Daoy (cell line): ENCODE results near the gene JAKMIP1. TPM values are rescaled to one million over a fixed set of nuclear protein-coding genes. Genes with fewer than 3 reads are reported as not detected.

Source experiments
- DNase-seq: peaks from one replicate; pipeline ENCODE4 v3.0.0-alpha.2; 2015; ENCODE audit warnings: low read depth
- total RNA-seq: library from RNA; depleted of rRNA; stranded (reverse); fragments of >200 nt; shearing (Covaris generic); gene quantifications from 2 replicates; pipeline ENCODE4 v1.2.3, GENCODE V29; 2014

The JAKMIP1 gene
- total RNA-seq, 1 experiment from 2014 or later, result 0.40 TPM

DNA sequence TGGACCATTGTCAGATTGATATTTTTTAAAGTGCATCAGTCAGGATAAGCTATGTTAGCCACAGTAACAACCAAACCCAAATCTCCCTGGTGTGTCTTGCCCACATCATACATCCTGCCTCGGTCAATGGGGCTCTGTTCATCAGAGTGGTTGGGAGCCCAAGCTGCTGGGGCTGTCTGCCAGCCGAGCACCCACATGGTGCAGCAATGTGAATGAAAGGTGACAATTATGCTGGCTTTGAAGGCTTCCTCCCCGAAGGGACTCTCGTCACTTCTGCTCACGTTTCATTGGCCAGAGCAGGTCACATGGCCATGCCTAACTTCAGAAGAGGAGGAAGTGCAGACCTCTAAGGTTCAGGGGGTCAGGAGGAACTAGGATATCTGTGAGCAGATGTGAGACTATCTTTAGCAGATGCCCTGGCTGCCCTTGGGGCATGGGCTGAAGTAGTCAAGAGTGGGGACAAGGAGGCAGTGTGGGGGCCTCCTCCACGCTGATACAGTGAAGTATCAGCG is 1.3 kb upstream of the JAKMIP1 start:
- no peak for DNase-seq

DNA sequence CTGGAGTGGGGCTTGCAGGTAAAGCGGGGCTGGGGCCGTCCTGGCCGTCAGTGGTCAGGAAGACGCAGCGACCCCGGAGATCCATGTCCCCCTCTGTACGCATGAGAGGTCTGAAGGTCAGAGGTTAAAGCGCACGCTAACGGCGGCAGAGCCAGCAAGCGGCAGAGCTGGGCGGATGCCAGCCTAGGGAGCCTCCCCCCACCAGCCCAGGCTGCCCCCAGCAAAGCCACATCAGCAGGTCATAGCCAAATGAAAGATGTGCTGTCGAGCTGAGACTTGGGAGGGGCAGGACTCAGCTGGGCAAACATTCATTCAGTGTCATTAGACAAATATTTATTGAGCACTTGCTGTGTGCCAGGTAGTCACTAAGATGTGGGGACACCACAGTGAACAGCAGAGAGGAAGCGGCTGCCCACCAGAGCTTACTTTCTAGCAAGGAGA is 593 bp upstream of the JAKMIP1 start:
- DNase-seq, result peak; percentile 50

DNA sequence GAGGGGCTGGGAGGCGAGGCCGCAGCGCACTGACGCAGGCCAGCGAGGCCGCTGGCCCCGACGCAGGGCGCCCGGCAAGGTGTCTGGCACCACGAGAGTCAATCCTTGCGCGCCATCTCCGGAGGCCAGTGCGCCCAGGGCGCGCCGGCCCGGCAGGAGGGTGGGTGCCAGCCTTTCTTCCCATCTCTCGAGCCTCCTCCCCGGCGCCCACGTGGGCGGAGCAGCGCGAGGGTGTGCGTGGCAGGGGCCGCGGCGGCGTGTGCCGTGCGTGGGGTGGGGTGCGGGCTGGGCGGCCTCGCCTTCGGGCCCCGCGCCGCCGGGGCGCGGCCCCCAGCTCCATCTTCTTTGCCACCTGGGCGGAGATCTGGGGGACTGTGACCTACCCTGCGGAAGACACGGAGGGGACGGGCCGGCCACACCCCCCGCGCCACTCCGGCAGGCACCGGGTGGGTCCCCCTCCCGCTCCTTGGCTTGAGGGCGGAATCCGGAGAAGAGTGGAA is 877 bp downstream of the JAKMIP1 start:
- DNase-seq, result no peak

DNA sequence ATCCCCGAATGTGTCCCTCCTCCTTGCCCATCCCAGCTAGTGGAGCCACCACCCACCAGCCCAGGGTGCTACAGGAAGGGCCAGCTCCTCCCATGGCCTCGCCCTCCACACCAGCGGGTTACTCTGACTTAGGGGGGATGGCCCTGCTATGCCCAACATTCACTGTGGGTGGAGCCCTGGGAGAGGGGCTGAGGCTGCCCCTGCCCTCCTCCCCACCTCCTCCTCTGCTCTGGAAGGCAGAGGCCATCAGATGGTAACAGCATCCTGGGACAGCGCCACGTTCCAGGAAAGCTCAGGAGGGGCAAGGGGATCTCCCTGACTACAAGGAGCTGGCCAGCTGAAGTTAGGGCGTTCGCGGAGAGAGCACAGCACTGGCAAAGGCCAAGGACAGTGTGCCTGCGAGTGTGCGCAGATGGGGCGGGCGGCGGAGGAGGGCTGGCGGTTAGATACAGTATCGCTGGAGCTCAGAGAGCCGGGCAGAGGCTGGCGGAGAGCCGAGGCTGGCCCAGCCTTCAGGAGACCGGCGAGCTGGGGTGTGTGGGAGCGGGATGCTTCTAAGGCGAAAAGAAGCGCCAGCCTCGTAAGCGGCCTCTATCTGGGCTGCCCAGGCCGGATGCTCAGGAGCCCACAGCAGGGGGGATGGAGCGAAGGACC is 1.5 kb downstream of the JAKMIP1 start:
- peak; percentile 58 for DNase-seq

DNA sequence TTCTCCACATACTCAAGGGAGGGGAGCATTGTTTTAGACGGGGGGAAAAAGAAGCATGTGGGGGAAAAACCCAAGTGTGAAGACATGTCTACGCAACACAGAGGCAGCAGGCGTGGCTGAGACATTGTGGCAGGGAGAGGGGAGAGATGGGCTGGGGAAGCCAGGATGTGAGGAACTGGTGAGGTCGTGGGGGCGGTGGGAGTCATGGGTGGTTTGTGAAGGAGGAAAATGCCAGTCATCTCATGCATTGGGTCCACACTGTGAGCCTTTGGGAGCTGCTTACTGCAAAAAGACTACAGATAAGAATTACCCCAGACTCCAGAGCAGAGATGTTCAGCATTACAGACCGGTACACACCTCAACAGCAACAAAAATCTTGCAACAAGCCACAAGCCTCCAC is 2.1 kb downstream of the JAKMIP1 start:
- DNase-seq, result no peak

DNA sequence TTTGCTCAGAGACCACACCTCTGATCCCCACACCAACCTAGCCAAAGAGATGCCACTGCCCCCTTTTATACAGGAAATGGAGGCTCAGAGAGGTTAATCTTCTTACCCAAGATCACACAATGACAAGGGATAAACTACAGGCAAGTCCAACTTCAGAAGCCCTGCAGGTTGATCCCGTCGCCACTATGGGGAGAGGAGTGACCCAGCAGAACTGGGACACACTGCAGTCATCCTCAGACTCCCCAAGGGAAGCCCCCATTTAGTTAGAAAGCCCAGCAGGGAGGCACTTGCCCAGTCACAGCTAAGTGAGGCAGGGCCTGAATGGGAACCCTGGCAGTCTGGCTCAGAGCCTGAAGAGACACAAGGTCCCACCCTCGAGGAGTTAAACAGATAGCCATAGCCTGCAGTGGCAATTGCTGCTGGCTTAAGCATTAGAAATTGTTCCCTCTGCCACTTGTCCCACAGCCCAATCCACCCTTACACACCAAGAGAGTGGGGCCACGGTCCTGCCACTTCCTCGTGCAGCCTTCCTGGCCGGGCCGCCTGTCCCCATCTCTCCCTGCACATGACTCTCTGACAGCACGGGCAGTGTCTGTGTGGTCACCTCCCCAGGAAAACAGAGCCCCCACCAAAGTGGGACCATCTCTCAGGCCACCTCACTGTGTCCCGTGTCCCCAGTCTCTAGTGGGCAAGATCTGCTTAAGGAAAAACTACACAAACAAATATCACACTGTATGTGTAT is 2.7 kb downstream of the JAKMIP1 start:
- DNase-seq, result no peak

DNA sequence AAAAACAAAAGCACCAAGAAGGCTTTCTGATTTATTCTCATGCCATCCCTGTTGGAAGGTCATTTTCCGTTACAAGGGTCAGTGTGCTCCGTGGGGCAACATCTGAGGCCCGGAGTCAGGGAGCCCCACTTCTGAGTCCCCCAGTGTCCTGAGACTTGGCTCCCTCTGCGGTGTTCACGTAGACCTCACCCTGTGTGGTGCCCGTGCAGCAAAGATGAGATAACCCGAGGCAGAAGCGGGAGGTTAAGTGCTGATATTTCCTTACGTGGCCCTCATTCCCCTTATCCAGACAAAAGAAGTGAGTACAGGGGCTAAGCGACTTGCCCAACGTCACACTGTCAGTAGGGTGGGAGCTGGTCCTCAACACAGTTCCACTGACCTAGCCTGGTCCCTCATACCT is 3.5 kb downstream of the JAKMIP1 start:
- DNase-seq, result no peak

DNA sequence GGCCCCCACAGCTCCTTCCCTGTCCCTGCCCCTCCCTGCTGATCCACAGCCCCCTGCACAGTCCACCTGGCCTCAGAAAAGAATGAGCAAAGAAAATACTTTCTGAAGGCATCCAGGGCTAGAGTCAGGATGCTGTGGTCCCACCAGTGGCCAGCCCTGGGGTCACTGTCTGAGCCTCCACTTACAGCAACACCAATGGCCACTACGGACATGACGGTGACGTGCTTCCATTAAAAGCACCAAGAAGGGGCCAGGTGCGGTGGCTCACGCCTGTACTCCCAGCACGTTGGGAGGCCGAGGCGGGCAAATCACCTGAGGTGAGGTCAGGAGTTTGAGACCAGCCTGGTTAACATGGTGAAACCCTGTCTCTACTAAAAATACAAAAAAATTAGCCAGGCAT is 4.0 kb downstream of the JAKMIP1 start:
- DNase-seq, result no peak

DNA sequence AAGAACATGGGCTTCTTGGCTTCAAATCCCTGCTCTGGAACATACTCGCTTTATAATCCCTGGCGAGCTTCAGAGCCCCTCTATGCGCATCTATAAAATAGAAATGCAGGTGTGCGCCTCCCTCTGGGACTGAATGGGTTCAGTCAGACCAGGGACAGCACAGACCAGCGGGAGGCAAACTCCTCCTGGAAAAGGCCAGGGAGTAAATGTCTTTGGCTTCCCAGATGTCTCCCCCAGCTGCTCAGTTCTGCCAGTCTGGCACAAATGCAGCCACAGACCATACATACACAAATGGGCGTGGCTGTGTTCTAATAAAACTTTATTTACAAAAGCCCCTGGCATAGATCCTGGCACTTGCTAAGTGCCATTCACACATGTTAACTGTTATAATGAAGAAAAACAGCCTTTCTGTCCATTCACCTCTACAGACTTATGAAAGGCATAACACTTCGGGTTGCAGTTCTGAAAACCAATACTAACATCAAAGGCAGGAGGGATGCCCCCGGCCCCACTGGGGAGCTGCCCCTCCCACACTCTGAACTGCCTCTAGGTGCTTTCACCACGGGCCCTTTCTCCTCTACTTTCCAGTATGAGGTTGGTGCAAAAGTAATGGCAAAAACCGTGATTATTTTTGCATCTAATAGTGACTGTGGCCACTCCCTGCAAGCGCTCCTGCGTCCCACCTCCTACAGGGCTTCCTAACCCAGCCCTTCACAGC is 4.6 kb downstream of the JAKMIP1 start:
- DNase-seq, result no peak

DNA sequence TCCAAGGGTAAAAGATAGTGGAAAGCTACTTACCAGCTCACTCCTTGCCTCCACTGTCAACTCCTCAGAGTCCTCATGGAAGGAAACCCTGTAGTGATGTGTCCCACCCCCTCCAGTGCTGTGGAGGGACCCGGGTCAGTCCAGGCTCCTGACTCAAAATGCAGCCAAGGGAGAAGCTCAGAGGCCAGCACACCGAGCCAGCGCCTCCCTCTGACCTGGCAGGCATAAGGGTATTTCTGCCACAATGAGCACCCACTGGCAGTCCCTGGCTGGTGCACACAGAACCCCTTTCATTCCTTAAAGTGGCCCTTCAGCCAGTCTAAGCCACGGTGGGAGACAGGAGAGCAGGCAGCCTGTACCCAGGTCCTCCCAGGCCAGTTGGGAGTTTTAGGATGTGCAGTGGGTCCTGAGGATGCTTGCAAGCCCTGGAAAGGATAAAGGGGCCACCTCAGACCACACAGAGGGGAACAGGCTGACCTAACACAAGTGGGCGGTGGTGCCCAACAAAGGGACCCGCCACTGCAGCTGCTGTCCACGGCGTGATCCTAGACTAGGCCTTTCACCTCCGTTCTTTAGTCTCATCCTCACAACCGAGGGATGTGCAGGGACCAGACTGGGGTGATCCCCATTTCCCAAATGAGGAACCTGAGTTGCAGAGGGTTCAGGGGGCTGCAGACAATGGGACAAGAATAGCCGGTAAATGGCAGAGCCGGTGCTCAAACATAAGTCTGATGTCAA is 5.7 kb downstream of the JAKMIP1 start:
- DNase-seq, result no peak

DNA sequence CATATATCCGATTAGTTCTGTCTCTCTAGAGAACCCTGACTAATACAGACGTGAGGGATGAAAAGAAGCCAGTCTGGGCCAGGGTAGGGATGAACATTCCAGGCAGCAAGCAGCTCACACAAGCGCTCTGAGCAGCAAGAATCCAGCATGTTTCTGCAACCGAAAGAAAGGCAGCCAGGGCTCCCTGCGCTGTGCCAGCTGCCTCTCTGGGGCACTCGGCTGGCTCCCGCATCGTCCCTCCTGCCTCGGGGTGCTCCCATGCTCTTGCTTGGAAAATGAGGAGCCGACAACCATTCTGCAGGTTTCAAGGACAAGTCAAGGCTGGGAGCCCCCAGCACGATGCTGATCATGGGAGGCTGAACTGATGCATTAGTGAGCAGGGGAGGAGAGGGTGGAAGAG is 7.0 kb downstream of the JAKMIP1 start:
- no peak for DNase-seq

DNA sequence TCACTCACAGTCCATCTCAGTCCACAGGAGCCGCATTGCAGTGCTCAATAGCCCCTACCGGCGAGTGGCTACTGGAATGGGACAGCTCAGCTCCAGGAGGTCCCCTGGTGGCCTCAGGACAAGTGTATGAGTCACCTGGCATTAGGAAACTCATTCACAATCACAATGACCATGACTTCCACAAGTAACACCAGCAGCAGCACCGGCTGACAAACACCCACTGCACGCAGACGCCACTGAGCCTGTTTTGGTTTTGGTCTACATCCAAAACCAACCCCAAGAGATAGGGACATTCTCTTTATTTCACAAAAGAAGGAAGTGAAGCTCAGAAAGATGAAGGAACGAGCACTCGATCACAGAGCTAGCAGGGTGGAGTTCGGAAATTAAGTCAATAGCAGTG is 8.1 kb downstream of the JAKMIP1 start:
- DNase-seq, result peak; percentile 16

DNA sequence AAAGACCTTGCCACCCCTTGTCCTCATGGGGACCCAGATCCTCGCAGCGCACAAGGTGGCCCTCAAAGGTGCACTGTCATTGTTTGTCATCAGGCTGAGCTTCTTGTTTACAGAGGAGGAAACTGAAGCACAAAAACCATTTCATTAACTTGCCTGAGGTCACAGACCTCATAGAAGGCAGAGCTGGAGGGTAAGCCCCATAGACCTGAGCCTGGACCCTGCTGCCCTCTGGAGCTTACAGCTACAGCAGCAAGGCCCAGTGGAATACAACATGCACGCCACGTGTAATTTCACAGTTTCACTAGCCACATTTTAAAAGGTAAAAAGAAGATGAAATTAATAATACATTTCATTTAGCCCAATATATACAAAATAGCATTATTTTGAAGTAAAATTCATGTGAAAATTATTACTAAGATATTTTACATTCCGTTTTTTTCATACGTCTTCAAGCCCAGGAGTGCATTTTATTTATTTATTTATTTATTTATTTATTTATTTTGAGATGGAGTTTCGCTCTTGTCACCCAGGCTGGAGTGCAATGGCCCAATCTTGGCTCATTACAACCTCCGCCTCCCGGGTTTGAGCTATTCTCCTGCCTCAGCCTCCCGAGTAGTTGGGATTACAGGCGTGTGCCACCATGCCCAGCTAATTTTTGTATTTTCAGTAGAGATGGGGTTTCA is 8.8 kb downstream of the JAKMIP1 start:
- no peak for DNase-seq

DNA sequence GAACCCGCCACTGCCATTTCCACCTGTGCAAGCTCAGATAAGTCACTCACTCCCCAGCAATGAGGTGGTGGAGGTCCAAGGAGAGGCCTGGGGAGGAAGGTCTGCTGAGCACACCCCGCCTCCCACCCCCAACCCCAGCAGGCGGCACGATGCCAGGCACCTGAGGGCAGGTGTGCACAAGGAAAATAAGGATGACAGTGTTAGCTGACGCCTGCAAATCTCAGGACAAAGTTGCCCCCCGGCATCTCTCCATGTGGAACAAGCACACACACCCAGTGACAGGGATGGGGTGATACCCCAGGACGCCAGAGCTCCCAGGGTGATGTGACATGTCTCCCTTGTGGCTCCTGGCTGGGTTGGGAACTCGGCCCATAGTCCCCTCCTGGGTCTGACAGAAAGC is 9.9 kb downstream of the JAKMIP1 start:
- no peak for DNase-seq

DNA sequence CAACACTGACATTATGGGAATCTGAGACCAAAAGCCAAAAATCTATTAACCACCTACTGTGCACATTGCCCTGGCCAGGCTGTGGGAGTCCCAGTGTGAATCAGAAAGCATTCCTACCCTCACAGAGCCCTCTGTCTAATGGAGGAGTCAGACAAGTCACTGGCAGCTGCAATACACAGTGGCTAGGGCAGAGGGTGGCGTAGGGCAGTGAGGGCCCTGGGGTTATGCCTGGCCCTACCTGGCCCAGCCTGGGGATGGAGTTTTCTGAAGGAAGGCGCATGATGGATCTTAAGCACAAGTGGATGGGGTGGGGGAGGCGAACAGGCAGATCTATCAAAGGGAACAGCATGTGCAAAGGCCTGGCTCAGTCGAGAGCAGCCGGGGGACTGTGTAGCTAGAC is 10.8 kb downstream of the JAKMIP1 start:
- DNase-seq, result no peak

DNA sequence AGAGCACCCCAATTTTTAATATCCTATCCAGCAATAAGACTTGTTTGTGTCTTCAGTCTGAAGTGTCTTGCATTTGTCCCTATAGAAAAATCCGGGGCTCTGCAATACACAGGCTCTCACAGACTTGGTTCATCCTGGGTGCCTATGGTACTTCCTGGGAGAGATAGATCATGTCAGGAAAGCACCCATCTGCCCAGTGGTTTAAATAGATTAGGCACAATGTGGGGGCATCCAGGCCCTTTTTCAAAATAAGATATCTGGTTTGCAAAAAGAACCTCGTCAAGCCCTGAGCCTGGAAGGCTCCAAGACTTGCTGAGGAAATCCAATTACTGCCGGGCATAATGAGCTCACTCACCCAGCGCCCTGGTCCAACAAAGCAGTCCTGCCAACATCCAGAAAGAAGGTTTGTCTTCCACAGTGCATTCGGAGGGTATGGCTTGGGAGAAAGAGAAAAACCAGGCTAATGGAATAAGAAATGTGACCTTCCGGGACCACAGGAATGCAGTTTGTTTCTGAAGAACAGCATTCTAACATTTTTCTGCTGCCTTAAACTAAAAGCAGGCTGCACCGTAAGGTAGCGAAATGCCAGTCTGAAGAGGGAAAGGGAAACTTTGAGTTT is 11.6 kb downstream of the JAKMIP1 start:
- no peak for DNase-seq

DNA sequence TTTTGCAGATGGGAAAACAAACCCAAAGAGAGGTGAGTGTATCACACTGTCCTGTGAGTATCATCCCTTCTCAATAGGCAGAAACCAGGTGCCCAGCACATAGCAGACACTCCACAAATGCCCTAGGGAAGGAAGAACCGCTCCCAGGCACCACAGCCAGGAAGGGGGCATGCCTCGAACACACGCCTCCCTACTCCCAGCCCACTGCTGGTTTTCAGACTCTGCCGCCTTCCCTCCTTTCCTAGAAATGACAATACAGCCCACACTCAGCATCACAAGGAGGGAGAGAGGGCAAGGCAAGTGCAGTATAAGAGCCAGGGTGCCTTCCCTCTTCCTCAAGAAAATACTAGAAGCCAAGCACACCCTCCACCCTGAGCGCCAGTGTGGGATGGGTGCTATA is 16.2 kb downstream of the JAKMIP1 start:
- no peak for DNase-seq

DNA sequence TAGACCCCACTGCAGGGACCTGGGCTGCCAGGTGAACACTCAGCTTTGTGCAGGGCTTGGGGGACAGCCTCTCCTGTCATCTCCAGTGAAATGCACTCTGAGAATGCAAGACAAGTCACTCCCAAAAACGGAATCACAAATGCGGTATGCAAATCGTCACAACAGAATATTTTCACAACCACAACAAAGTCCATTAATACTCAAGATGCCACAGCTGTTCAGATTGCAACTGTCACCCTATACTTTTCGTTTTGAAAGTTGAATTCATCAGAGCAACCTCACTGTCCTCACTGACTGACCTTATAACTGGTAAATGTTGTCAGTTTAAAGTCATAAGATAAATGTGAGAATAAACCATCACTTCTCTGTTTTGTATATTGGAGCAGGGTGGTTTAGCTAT is 16.6 kb downstream of the JAKMIP1 start:
- DNase-seq, result no peak

DNA sequence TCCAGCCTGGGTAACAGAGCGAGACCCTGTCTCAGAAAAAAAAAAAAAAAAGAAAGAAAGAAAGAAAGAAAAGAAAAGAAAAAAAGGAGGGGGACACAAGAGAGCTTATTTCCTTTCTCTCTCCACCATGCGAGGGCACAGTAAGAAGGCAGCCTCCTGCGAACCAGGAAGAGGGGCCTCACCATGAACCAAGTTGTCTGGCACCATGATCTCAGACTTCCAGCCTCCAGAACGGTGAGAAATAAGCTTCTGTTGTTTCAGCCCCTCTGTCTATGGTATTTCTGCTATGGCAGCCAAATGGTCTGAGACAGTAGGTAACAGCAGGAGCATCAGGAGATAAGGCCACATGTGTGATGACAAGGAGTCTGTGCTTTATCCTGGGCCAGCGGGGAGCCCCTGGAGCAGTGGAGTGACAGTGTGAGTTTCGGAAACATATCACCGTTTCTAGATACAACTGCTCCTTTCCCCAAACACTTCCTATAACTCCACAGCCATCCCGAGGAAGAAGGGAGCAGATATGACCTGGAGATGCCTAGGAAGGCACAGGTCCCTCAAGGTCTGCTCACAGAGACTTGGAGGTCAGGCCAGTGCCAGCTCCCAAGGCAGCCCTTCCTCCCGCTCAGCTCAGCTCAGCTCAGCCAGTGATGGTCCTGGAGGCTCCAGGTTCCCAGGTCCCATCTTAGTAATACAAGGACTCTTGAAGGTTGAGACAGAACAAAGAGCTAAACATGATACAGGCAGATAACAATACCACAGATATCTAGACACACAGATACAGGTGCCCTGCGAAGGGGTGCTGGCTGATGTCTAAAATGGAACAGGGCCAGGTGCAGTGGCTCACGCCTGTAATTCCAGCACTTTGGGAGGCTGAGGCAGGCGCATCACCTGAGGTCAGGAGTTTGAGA is 17.7 kb downstream of the JAKMIP1 start:
- DNase-seq, result no peak
